ENCODE data around the gene KRTAP12-2.

DNA sequence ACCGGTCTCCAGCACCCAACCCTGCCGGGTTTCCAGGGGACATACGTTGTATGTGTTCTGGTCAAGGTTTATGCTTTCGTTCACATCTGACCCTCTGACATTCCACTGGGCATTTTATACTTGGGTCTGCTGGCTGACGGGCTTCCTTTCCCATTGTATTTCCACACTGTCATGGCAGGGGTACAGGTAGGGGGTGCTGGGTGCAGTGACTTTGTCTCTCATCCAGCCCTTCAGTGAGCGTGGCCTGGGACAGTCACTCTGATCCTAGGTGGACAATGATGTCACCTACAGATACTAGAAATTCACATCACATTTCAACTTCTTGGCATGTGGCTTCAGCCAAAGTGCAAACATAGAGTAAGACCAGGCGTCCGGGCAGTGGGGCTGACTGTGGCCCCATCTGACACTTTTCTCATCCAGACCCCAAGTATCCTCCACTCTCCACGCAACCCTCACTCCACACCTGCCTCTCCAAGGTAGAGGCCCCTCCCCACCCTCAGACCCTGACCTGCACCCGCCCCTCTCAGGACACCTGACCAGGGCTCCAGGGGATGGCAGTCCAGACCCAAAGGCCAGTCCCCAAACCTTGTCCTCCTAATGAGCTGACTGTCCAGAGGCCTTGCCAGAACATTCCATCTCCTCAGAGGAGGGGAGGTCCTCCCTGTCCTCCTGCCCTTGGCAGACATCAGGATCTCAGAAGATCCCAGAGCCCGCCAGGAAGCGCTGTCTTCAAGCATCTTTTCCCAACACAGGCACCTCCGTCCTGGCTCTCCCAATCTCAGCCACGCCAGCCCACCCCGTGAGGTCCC, 30.3 kb downstream of the KRTAP12-2 start:
- TF ChIP-seq, protein P1, sequence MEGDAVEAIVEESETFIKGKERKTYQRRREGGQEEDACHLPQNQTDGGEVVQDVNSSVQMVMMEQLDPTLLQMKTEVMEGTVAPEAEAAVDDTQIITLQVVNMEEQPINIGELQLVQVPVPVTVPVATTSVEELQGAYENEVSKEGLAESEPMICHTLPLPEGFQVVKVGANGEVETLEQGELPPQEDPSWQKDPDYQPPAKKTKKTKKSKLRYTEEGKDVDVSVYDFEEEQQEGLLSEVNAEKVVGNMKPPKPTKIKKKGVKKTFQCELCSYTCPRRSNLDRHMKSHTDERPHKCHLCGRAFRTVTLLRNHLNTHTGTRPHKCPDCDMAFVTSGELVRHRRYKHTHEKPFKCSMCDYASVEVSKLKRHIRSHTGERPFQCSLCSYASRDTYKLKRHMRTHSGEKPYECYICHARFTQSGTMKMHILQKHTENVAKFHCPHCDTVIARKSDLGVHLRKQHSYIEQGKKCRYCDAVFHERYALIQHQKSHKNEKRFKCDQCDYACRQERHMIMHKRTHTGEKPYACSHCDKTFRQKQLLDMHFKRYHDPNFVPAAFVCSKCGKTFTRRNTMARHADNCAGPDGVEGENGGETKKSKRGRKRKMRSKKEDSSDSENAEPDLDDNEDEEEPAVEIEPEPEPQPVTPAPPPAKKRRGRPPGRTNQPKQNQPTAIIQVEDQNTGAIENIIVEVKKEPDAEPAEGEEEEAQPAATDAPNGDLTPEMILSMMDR (conservative IDR thresholded peaks at IDR 0.05; ENCODE audit: low read length): no peak
- no peak for TF ChIP-seq EZH2phosphoT487 (IDR thresholded peaks at IDR 0.05; ENCODE audit: borderline replicate concordance)

Measured in Loucy (cell line).